ENCODE data around the gene CDH20.

CDH20 gene

DNA sequence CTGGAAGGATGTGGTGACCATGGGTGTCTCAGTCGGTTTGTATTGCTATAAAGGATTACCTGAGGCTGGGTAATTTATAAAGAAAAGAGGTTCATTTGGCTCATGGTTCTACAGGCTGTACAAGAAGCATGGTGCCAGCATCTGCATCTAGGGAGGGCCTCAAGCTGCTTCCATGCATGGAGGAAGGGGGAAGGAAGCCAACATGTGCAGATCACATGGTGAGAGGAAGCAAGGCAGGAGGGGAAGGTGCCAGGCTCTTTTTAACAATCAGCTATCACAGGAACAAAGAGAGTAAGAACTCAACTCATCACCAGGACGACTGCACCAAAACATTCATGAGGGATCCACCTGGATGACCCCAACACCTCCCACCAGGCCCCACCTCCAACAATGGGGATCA, 209.4 kb downstream of the CDH20 start:
- Histone ChIP-seq H3K4me3 (ENCODE audit: control insufficient read depth in 1 of 7, extremely low read depth in 1 of 7, insufficient read depth in 4 of 7, low read depth in 2 of 7, low read length in 6 of 7) (no peak overlapping the region), H3K36me3 (ENCODE audit: control insufficient read depth in 4 of 4, insufficient read depth in 4 of 4, low read length in 3 of 4) (no peaks in the 10 kb centered on the region), H3K4me1 (ENCODE audit: control extremely low read depth in 1 of 4, control insufficient read depth in 4 of 4, insufficient read depth in 4 of 4, low read length in 3 of 4) (no peaks in the 10 kb centered on the region), H3K27ac (ENCODE audit: insufficient read depth in 1 of 2, low read depth in 1 of 2, low read length in 2 of 2, poor library complexity in 1 of 2, severe bottlenecking in 2 of 2) (no peak overlapping the region), H3K9me3 (ENCODE audit: control extremely low read depth in 1 of 5, control insufficient read depth in 4 of 5, insufficient read depth in 2 of 5, low read depth in 1 of 5, low read length in 4 of 5) (no peaks in the 10 kb centered on the region), H3K27me3 (replicated peaks in 2 of 5; ENCODE audit: control insufficient read depth in 4 of 5, insufficient read depth in 5 of 5, low read length in 4 of 5) (no peaks in the 10 kb centered on the region)
- 100% methylated on average over 1 of the region's 2 CpGs for WGBS (ENCODE audit: insufficient coverage)
- ChIA-PET CTCF (no interaction called here), POLR2A (no interaction called here)
- no peak for DNase-seq

DNA sequence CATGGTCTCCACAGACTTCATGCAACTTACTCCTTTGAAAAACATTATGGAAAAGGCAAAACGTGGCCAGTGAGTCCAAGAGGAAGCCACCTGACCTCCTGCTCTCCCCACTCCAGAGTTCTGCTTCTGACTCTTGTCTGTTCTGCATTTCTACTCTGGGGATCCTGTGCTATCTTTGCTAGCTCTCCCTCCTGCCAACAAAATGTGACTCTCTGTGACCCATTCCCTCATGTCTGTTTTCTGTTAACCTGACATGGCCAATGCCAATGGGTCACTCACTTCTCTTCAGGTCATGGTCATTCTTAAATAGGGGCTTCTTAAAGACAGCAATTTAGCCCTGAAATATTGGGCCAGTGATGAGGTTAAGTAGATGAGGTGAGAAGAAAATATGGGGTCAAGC, 210.3 kb downstream of the CDH20 start:
- 33% methylated on average over 1 of the region's 1 CpG for WGBS (ENCODE audit: insufficient coverage)
- ChIA-PET POLR2A (no interaction called here), CTCF (interaction anchor here (1.0 kb wide), 1 partner anchor 9 kb away, joined by 5 read pairs; no protein-coding TSS in a partner anchor)
- Histone ChIP-seq H3K27ac (ENCODE audit: insufficient read depth in 1 of 2, low read depth in 1 of 2, low read length in 2 of 2, poor library complexity in 1 of 2, severe bottlenecking in 2 of 2) (no peak overlapping the region), H3K4me3 (ENCODE audit: control insufficient read depth in 1 of 7, extremely low read depth in 1 of 7, insufficient read depth in 4 of 7, low read depth in 2 of 7, low read length in 6 of 7) (no peak overlapping the region), H3K9me3 (ENCODE audit: control extremely low read depth in 1 of 5, control insufficient read depth in 4 of 5, insufficient read depth in 2 of 5, low read depth in 1 of 5, low read length in 4 of 5) (no peaks in the 10 kb centered on the region), H3K27me3 (replicated peaks in 2 of 5; ENCODE audit: control insufficient read depth in 4 of 5, insufficient read depth in 5 of 5, low read length in 4 of 5) (no peaks in the 10 kb centered on the region), H3K4me1 (ENCODE audit: control extremely low read depth in 1 of 4, control insufficient read depth in 4 of 4, insufficient read depth in 4 of 4, low read length in 3 of 4) (no peaks in the 10 kb centered on the region), H3K36me3 (ENCODE audit: control insufficient read depth in 4 of 4, insufficient read depth in 4 of 4, low read length in 3 of 4) (no peaks in the 10 kb centered on the region)
- no peak for DNase-seq

DNA sequence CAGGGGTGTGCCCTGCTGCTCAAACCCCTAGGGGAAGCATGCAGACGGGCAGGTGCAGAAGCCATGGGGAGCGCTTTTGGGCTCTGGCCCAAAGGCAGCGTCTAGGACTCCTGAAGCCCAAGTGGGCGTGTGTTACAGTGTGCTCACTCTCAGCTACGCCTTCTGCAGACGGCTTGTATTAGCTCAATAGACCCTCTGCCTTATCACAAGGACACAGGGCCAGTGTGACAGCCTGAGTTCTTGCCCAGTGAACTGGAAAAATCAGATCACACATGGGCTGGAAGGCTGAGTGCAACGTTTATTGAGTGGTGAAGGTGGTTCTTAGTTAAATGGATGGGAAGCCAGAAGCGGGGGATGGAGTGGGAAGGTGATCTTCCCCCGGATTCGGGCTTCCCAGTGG, 210.9 kb downstream of the CDH20 start:
- no peak overlapping the region for H3K27ac ChIP-seq (ENCODE audit: insufficient read depth in 1 of 2, low read depth in 1 of 2, low read length in 2 of 2, poor library complexity in 1 of 2, severe bottlenecking in 2 of 2)
- DNase-seq, result no peak
- H3K9me3 ChIP-seq (ENCODE audit: control extremely low read depth in 1 of 5, control insufficient read depth in 4 of 5, insufficient read depth in 2 of 5, low read depth in 1 of 5, low read length in 4 of 5), result no peaks in the 10 kb centered on the region
- peaks cover 0 to 1% (median 0%) of the 10 kb centered on the region in 5 experiments for H3K27me3 ChIP-seq (replicated peaks in 2 of 5; ENCODE audit: control insufficient read depth in 4 of 5, insufficient read depth in 5 of 5, low read length in 4 of 5)
- no peak overlapping the region for H3K4me3 ChIP-seq (ENCODE audit: control insufficient read depth in 1 of 7, extremely low read depth in 1 of 7, insufficient read depth in 4 of 7, low read depth in 2 of 7, low read length in 6 of 7)
- no peaks in the 10 kb centered on the region for H3K36me3 ChIP-seq (ENCODE audit: control insufficient read depth in 4 of 4, insufficient read depth in 4 of 4, low read length in 3 of 4)
- ChIA-PET CTCF (interaction anchor here (1.0 kb wide), 1 partner anchor 8 kb away, joined by 5 read pairs; no protein-coding TSS in a partner anchor), POLR2A (no interaction called here)
- 94% methylated on average over 10 of the region's 10 CpGs for WGBS (ENCODE audit: insufficient coverage)
- no peaks in the 10 kb centered on the region for H3K4me1 ChIP-seq (ENCODE audit: control extremely low read depth in 1 of 4, control insufficient read depth in 4 of 4, insufficient read depth in 4 of 4, low read length in 3 of 4)

GRCh38 chr18:61545281-61546245, 212.3 kb downstream of the CDH20 start:
- ChIA-PET POLR2A (no interaction called here), CTCF (interaction anchor here (1.1 kb wide), 1 partner anchor 10 kb away, joined by 5 read pairs; no protein-coding TSS in a partner anchor)
- no peaks in the 10 kb centered on the region for H3K9me3 ChIP-seq (ENCODE audit: control extremely low read depth in 1 of 5, control insufficient read depth in 4 of 5, insufficient read depth in 2 of 5, low read depth in 1 of 5, low read length in 4 of 5)
- H3K27ac ChIP-seq (ENCODE audit: insufficient read depth in 1 of 2, low read depth in 1 of 2, low read length in 2 of 2, poor library complexity in 1 of 2, severe bottlenecking in 2 of 2), result no peak overlapping the region
- no peaks in the 10 kb centered on the region for H3K36me3 ChIP-seq (ENCODE audit: control insufficient read depth in 4 of 4, insufficient read depth in 4 of 4, low read length in 3 of 4)
- WGBS (ENCODE audit: insufficient coverage), result 98% methylated on average over 4 of the region's 9 CpGs
- no peaks in the 10 kb centered on the region for H3K4me1 ChIP-seq (ENCODE audit: control extremely low read depth in 1 of 4, control insufficient read depth in 4 of 4, insufficient read depth in 4 of 4, low read length in 3 of 4)
- H3K27me3 ChIP-seq (replicated peaks in 2 of 5; ENCODE audit: control insufficient read depth in 4 of 5, insufficient read depth in 5 of 5, low read length in 4 of 5), result peaks cover 0 to 1% (median 0%) of the 10 kb centered on the region in 5 experiments
- H3K4me3 ChIP-seq (ENCODE audit: control insufficient read depth in 1 of 7, extremely low read depth in 1 of 7, insufficient read depth in 4 of 7, low read depth in 2 of 7, low read length in 6 of 7), result no peak overlapping the region
- no peak for DNase-seq

DNA sequence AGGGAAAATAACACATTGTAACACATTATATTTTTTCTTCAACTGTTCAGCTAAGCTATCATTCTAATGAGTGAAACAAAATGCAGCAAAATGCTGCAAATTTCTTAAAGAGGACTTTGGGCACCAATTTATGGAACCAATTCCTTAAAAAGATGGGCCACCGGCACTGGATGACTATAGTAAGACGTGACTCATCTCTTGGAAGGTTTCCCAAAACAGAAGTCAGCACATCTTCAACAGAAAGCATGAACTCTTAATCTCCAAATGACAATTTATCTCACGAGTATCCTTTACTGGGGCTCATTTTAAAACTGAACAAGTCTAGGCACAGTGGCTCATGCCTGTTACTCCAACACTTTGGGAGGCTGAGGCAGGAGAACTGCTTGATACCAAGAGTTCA, 213.4 kb downstream of the CDH20 start:
- Histone ChIP-seq H3K9me3 (ENCODE audit: control extremely low read depth in 1 of 5, control insufficient read depth in 4 of 5, insufficient read depth in 2 of 5, low read depth in 1 of 5, low read length in 4 of 5) (no peaks in the 10 kb centered on the region), H3K36me3 (ENCODE audit: control insufficient read depth in 4 of 4, insufficient read depth in 4 of 4, low read length in 3 of 4) (no peaks in the 10 kb centered on the region), H3K4me1 (ENCODE audit: control extremely low read depth in 1 of 4, control insufficient read depth in 4 of 4, insufficient read depth in 4 of 4, low read length in 3 of 4) (no peaks in the 10 kb centered on the region), H3K27me3 (replicated peaks in 2 of 5; ENCODE audit: control insufficient read depth in 4 of 5, insufficient read depth in 5 of 5, low read length in 4 of 5) (peaks cover 0 to 1% (median 0%) of the 10 kb centered on the region in 5 experiments), H3K4me3 (ENCODE audit: control insufficient read depth in 1 of 7, extremely low read depth in 1 of 7, insufficient read depth in 4 of 7, low read depth in 2 of 7, low read length in 6 of 7) (no peak overlapping the region), H3K27ac (ENCODE audit: insufficient read depth in 1 of 2, low read depth in 1 of 2, low read length in 2 of 2, poor library complexity in 1 of 2, severe bottlenecking in 2 of 2) (no peak overlapping the region)
- CTCF ChIA-PET, result no interaction called here
- DNase-seq, result no peak
- 94% methylated on average over 3 of the region's 3 CpGs for WGBS (ENCODE audit: insufficient coverage)
- POLR2A ChIA-PET, result no interaction called here

DNA sequence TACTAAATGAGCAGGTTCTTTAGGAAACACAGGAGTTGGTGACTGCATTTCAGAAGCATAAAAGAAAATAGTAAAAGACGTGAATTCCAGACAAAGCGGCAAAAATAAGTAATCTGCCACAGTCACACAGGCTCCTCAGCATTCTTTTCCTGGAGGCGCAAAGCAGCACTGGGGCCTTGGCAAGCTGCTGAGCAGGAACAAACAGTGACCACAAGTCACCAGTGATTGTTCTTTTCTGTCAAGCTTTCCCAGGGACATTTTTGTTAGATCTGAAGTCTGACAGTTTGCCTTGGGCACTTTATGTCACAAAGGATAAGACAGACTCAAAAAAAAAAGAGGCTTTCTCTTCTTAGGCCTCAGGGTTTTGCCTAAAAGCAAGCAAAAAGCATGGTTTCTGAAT, 216.2 kb downstream of the CDH20 start:
- POLR2A ChIA-PET, result no interaction called here
- CTCF ChIA-PET, result no interaction called here
- H3K9me3 ChIP-seq (ENCODE audit: control extremely low read depth in 1 of 5, control insufficient read depth in 4 of 5, insufficient read depth in 2 of 5, low read depth in 1 of 5, low read length in 4 of 5), result no peaks in the 10 kb centered on the region
- WGBS (ENCODE audit: insufficient coverage), result 92% methylated on average over 3 of the region's 3 CpGs
- H3K36me3 ChIP-seq (ENCODE audit: control insufficient read depth in 4 of 4, insufficient read depth in 4 of 4, low read length in 3 of 4), result no peaks in the 10 kb centered on the region
- DNase-seq, result no peak
- peaks cover 0 to 1% (median 0%) of the 10 kb centered on the region in 5 experiments for H3K27me3 ChIP-seq (replicated peaks in 2 of 5; ENCODE audit: control insufficient read depth in 4 of 5, insufficient read depth in 5 of 5, low read length in 4 of 5)
- peaks cover 0 to 3% (median 0%) of the 10 kb centered on the region in 4 experiments for H3K4me1 ChIP-seq (ENCODE audit: control extremely low read depth in 1 of 4, control insufficient read depth in 4 of 4, insufficient read depth in 4 of 4, low read length in 3 of 4)
- H3K27ac ChIP-seq (ENCODE audit: insufficient read depth in 1 of 2, low read depth in 1 of 2, low read length in 2 of 2, poor library complexity in 1 of 2, severe bottlenecking in 2 of 2), result no peak overlapping the region
- H3K4me3 ChIP-seq (ENCODE audit: control insufficient read depth in 1 of 7, extremely low read depth in 1 of 7, insufficient read depth in 4 of 7, low read depth in 2 of 7, low read length in 6 of 7), result no peak overlapping the region

GRCh38 chr18:61549889-61550288, 216.7 kb downstream of the CDH20 start:
- WGBS (ENCODE audit: insufficient coverage), result 100% methylated on average over 6 of the region's 11 CpGs
- DNase-seq, result no peak
- Histone ChIP-seq H3K9me3 (ENCODE audit: control extremely low read depth in 1 of 5, control insufficient read depth in 4 of 5, insufficient read depth in 2 of 5, low read depth in 1 of 5, low read length in 4 of 5) (no peaks in the 10 kb centered on the region), H3K36me3 (ENCODE audit: control insufficient read depth in 4 of 4, insufficient read depth in 4 of 4, low read length in 3 of 4) (no peaks in the 10 kb centered on the region), H3K4me1 (ENCODE audit: control extremely low read depth in 1 of 4, control insufficient read depth in 4 of 4, insufficient read depth in 4 of 4, low read length in 3 of 4) (peaks cover 0 to 3% (median 0%) of the 10 kb centered on the region in 4 experiments), H3K27me3 (replicated peaks in 2 of 5; ENCODE audit: control insufficient read depth in 4 of 5, insufficient read depth in 5 of 5, low read length in 4 of 5) (peaks cover 0 to 1% (median 0%) of the 10 kb centered on the region in 5 experiments), H3K4me3 (ENCODE audit: control insufficient read depth in 1 of 7, extremely low read depth in 1 of 7, insufficient read depth in 4 of 7, low read depth in 2 of 7, low read length in 6 of 7) (no peak overlapping the region), H3K27ac (ENCODE audit: insufficient read depth in 1 of 2, low read depth in 1 of 2, low read length in 2 of 2, poor library complexity in 1 of 2, severe bottlenecking in 2 of 2) (no peak overlapping the region)
- ChIA-PET CTCF (interaction anchor here (1.6 kb wide), 1 partner anchor 581 kb away, joined by 6 read pairs; no protein-coding TSS in a partner anchor), POLR2A (interaction anchor here (0.6 kb wide), 1 partner anchor 356 kb away, joined by 3 read pairs; no protein-coding TSS in a partner anchor)

Data from common myeloid progenitor, CD34-positive (primary cell).